Measurements from ENCODE around the gene CHRNA7.
"Not testable (repeated sequence)": the region's sequence is repeated elsewhere in the genome, so short reads cannot be mapped to it uniquely, and the experiment has no call there.

GRCh38 chr15:32196206-32196605 lies 165.9 kb downstream of the CHRNA7 start:
- TF ChIP-seq, protein P1, sequence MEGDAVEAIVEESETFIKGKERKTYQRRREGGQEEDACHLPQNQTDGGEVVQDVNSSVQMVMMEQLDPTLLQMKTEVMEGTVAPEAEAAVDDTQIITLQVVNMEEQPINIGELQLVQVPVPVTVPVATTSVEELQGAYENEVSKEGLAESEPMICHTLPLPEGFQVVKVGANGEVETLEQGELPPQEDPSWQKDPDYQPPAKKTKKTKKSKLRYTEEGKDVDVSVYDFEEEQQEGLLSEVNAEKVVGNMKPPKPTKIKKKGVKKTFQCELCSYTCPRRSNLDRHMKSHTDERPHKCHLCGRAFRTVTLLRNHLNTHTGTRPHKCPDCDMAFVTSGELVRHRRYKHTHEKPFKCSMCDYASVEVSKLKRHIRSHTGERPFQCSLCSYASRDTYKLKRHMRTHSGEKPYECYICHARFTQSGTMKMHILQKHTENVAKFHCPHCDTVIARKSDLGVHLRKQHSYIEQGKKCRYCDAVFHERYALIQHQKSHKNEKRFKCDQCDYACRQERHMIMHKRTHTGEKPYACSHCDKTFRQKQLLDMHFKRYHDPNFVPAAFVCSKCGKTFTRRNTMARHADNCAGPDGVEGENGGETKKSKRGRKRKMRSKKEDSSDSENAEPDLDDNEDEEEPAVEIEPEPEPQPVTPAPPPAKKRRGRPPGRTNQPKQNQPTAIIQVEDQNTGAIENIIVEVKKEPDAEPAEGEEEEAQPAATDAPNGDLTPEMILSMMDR (conservative IDR thresholded peaks at IDR 0.05 in 1 of 2, IDR thresholded peaks at IDR 0.05 in 1 of 2; ENCODE audit: extremely low read depth in 1 of 2, insufficient read depth in 1 of 2, low read depth in 1 of 2, low read length in 2 of 2): not testable (repeated sequence)
- TF ChIP-seq EZH2 (IDR thresholded peaks at IDR 0.05; ENCODE audit: borderline replicate concordance, low read length): not testable (repeated sequence)
